GM21381 (cell line): ENCODE data around the gene DDX42.

Experiments
- ATAC-seq: cut with Tn5 transposase; IDR thresholded peaks from one replicate; pipeline ENCODE4 v1.9.1; 2021; ENCODE audit warnings: mild to moderate bottlenecking, moderate library complexity; ENCODE audit not compliant: unreplicated experiment

DDX42 gene

GRCh38 chr17:63822537-63822936, 48.6 kb downstream of the DDX42 start:
- no peak for ATAC-seq

GRCh38 chr17:63823659-63824331, 49.8 kb downstream of the DDX42 start:
- no peak for ATAC-seq

GRCh38 chr17:63824362-63824761, 50.4 kb downstream of the DDX42 start:
- ATAC-seq: no peak

- ATAC-seq: no peak
Observed at GRCh38 chr17:63826468-63827001, 52.6 kb downstream of the DDX42 start.

GRCh38 chr17:63827002-63827800, 53.2 kb downstream of the DDX42 start, which contains the start of the genes FTSJ3 and PSMC5:
Gene FTSJ3, minus strand, starts transcription at chr17:63827663. Its CDS starts 761 bp downstream, at chr17:63826902.
Gene PSMC5, plus strand, starts transcription at chr17:63827431. Its CDS starts 60 bp downstream, at chr17:63827491.
- peak; percentile 87 for ATAC-seq

- no peak for ATAC-seq
Observed at GRCh38 chr17:63827801-63828221, 53.8 kb downstream of the DDX42 start.

- ATAC-seq: no peak
Observed at GRCh38 chr17:63828936-63829335, 55.0 kb downstream of the DDX42 start.

GRCh38 chr17:63830278-63830677, 56.3 kb downstream of the DDX42 start:
- ATAC-seq: no peak

- no peak for ATAC-seq
Observed at GRCh38 chr17:63830904-63831491, 57.0 kb downstream of the DDX42 start.

GRCh38 chr17:63831505-63831904, 57.5 kb downstream of the DDX42 start:
- ATAC-seq: no peak

GRCh38 chr17:63832014-63832413, 58.0 kb downstream of the DDX42 start:
- no peak for ATAC-seq

- no peak for ATAC-seq
Observed at GRCh38 chr17:63832455-63832854, 58.5 kb downstream of the DDX42 start.

- no peak for ATAC-seq
Observed at GRCh38 chr17:63833026-63833740, 59.2 kb downstream of the DDX42 start.

- no peak for ATAC-seq
Observed at GRCh38 chr17:63833741-63834373, 59.9 kb downstream of the DDX42 start.

- no peak for ATAC-seq
Observed at GRCh38 chr17:63834431-63835166, 60.6 kb downstream of the DDX42 start.

GRCh38 chr17:63835167-63835720, 61.3 kb downstream of the DDX42 start:
- ATAC-seq: no peak

- no peak for ATAC-seq
Observed at GRCh38 chr17:63836811-63837210, 62.8 kb downstream of the DDX42 start.

- no peak for ATAC-seq
Observed at GRCh38 chr17:63837480-63837879, 63.5 kb downstream of the DDX42 start.

- no peak for ATAC-seq
Observed at GRCh38 chr17:63837962-63838600, 64.1 kb downstream of the DDX42 start.
